Kidney (tissue), 14 donors: ENCODE results near the gene CYP11A1. TPM values are rescaled to one million over a fixed set of nuclear protein-coding genes. Genes with fewer than 3 reads are reported as not detected.

Source experiments
- DNase-seq, 5 donors: peaks; one replicate each; pipeline ENCODE4 v3.0.0-alpha.2; 2013 to 2020
- FAIRE-seq: peaks from 2 replicates; lab custom pipeline; 2012; peaks lifted over from hg19 to GRCh38; lab: Jason Lieb, UNC
- H3K27ac ChIP-seq, 2 donors: one replicate each; pipeline ENCODE4 v1.7.0; 2013; ENCODE audit warnings: low read depth in 2 of 2, low read length in 2 of 2, inconsistent platforms in 1 of 2
- H3K27me3 ChIP-seq: one replicate; pipeline ENCODE4 v1.7.1; 2013; ENCODE audit warnings: low read length, inconsistent platforms; ENCODE audit not compliant: control insufficient read depth, insufficient read depth
- H3K36me3 ChIP-seq, 3 donors: one replicate each; pipeline versions ENCODE4 v1.7.0 to v1.7.1; 2013; ENCODE audit warnings: low read length in 3 of 3, control low read depth in 1 of 3, inconsistent platforms in 1 of 3; ENCODE audit not compliant: insufficient read depth in 3 of 3, control insufficient read depth in 2 of 3
- H3K4me1 ChIP-seq, 3 donors: one replicate each; pipeline versions ENCODE4 v1.7.0 to v1.7.1; 2013; ENCODE audit warnings: low read length in 3 of 3, inconsistent platforms in 1 of 3, low read depth in 1 of 3; ENCODE audit not compliant: control insufficient read depth in 2 of 3, insufficient read depth in 2 of 3
- H3K4me3 ChIP-seq, 3 donors: one replicate each; pipeline versions ENCODE4 v1.7.0 to v1.8.1; 2013; ENCODE audit warnings: low read length in 3 of 3, control low read depth in 1 of 3, inconsistent platforms in 1 of 3
- H3K9ac ChIP-seq, 3 donors: one replicate each; pipeline versions ENCODE4 v1.7.0 to v1.7.1; 2013; ENCODE audit warnings: low read length in 3 of 3, control low read depth in 1 of 3, inconsistent platforms in 1 of 3
- H3K9me3 ChIP-seq, 3 donors: one replicate each; pipeline versions ENCODE4 v1.7.0 to v1.7.1; 2013; ENCODE audit warnings: low read length in 3 of 3, control low read depth in 1 of 3, inconsistent platforms in 1 of 3; ENCODE audit not compliant: control insufficient read depth in 2 of 3, insufficient read depth in 1 of 3
- CTCF ChIP-seq: IDR thresholded peaks from 3 replicates; pipeline ENCODE4 v1.5.1; 2012; ENCODE audit warnings: mild to moderate bottlenecking, moderate library complexity, borderline replicate concordance; ENCODE audit not compliant: insufficient read depth; ENCODE audit errors: extremely low read depth
- intact Hi-C: fragments of 100-400 bp; cut with DNase I; formaldehyde crosslinking; loops from one replicate; pipeline ENCODE4 v1.11.1; 2022
- polyA plus RNA-seq: library from polyadenylated mRNA; stranded (reverse); fragments of 350-450 nt; fragmentation: Illumina TruSeq; extraction: RNeasy Lipid Tissue Mini Kit (QIAGEN cat#74804); gene quantifications from one replicate; pipeline ENCODE4 v1.2.3, GENCODE V29; 2014; ENCODE audit warnings: low read depth, low replicate concordance; ENCODE audit not compliant: insufficient read depth
- total RNA-seq: library from RNA; stranded (reverse); fragmentation: NEBNext Ultra II Directional; extraction: Animal tissue kit (Norgen Biotek cat#: 25700); gene quantifications from one replicate; pipeline ENCODE4 v1.2.1, GENCODE V29; 2021
- donor health status: control.
- donor health status: control.
- donor health status: control.
- donor health status: control.
- donor health status: control.
- donor health status: DM: yes; HTN: yes; CAD: no.
- donor health status: Normal renal cell carcinoma (clear cell type).

Gene CYP11A1
- total and polyA plus RNA-seq, 2 donors from 2014 or later = 0.13 to 2.7 TPM

DNA sequence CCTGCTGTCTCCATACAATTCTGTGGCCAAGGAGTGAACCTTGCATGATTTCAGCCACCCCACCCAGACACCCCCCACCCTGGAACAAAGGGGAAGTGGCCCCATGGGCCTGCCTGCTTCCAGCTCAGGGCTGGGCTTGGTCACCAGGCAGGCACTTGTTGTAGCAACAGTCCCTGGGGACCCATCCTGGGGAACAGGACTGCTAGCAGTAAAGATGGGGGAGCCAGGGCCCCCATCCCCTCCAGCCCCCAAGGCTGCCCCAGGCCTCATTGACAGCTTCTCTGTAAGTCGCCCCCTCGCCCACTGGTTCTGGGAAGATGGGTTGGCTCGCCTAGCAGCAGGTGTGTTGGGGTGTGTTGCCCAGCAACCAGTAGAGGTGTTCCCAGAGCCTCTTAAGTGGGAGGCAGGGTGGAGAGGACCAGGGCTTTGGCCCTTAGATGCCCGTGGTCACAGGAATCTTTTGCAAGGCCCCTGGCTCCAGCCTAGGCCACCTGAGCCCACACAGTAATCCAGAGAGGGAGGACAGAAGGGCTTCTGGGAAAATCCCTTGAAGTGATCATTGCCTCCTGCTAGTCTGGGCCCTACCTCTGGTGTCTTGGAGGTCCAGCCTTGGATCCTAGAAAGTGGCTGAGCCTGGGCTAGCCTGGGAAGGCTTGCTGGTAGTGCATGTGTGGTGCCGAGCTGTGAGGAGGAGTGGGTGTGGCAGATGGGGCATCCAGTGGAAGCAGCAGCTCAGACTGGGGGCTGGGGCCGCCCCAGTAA is 48.9 kb downstream of the CYP11A1 start:
- no peak for FAIRE-seq
- intact Hi-C loops = no loop called here
- no peak overlapping the region for H3K27ac ChIP-seq
- no peak overlapping the region for H3K4me3 ChIP-seq
- no peaks in the 10 kb centered on the region for H3K36me3 ChIP-seq
- no peak for TF ChIP-seq CTCF
- no peaks in the 10 kb centered on the region for H3K9me3 ChIP-seq
- H3K9ac ChIP-seq = no peak overlapping the region
- peaks cover 0 to 2% (median 0%) of the 10 kb centered on the region in 3 donors for H3K4me1 ChIP-seq
- no peaks in the 10 kb centered on the region for H3K27me3 ChIP-seq
- peak in 1 of 5 donors; percentile 45 for DNase-seq

DNA sequence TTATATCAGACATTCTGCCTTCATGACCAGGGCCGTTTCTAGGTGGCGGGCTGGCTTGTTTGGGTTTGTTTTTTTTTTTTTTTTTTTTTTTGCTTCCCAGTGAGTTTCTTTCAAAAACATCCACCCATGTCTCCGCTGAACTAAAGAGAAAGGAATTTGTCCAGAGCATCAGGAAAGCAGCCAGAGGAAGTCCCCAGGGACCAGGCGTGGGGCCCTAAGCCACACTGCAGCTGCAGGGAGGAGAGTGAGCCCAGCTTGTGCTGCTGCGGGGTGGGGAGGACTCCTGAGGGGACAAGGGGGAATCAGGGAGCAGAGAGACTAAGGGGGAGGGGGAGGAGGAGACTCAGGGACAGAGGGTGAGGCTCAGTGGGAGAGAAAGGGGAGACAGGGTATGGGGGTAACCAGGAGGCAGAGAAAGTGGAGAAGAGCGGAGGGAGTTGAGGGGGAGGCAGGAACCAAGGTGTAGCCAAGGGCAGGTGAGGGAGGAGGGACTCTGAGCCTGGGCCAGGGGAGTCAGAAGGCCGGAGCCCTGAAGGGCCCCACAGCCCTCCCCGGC is 49.5 kb downstream of the CYP11A1 start:
- no peak for FAIRE-seq
- peak overlapping the region; percentile 37 to 57 for H3K27ac ChIP-seq
- no peak overlapping the region for H3K9ac ChIP-seq
- no peaks in the 10 kb centered on the region for H3K36me3 ChIP-seq
- TF ChIP-seq CTCF = no peak
- peaks cover 0 to 2% (median 0%) of the 10 kb centered on the region in 3 donors for H3K4me1 ChIP-seq
- H3K4me3 ChIP-seq = no peak overlapping the region
- no peaks in the 10 kb centered on the region for H3K9me3 ChIP-seq
- peak; percentile 75 to 95 (median 83) for DNase-seq
- H3K27me3 ChIP-seq = no peaks in the 10 kb centered on the region
- intact Hi-C loops = no loop called here

DNA sequence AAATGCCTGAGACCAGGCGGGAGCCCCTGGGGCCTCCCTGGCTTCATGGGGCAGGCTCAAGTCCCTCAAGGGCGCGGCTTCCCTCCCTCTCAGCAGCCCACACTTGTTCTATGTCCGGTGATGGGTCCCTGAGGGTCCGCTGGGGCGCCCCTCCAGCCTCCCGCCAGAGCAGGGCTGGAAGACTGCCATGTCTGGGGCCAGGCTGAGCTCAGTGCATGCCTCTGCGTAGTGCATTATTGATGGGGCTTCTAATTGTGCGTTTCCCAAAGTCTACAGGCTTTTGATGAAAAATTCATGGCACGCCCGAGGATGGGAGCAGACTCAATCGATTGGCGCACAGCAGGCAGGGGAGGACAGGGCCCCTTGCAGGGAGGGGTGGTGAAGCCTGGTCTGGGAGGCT is 51.3 kb downstream of the CYP11A1 start:
- Histone ChIP-seq H3K27ac (no peak overlapping the region), H3K4me1 (peaks cover 0 to 2% (median 0%) of the 10 kb centered on the region in 3 donors), H3K36me3 (no peaks in the 10 kb centered on the region), H3K9ac (no peak overlapping the region), H3K9me3 (no peaks in the 10 kb centered on the region), H3K4me3 (no peak overlapping the region), H3K27me3 (no peaks in the 10 kb centered on the region)
- DNase-seq (peak in 1 of 5 donors; percentile 72), FAIRE-seq (no peak)
- intact Hi-C loops = no loop called here
- no peak for TF ChIP-seq CTCF
